Central memory CD4-positive, alpha-beta T cell (primary cell): Measurements from ENCODE around the gene MYOZ3.

Source experiments
- DNase-seq: peaks from one replicate; pipeline ENCODE4 v3.0.0; 2022

MYOZ3 gene

DNA sequence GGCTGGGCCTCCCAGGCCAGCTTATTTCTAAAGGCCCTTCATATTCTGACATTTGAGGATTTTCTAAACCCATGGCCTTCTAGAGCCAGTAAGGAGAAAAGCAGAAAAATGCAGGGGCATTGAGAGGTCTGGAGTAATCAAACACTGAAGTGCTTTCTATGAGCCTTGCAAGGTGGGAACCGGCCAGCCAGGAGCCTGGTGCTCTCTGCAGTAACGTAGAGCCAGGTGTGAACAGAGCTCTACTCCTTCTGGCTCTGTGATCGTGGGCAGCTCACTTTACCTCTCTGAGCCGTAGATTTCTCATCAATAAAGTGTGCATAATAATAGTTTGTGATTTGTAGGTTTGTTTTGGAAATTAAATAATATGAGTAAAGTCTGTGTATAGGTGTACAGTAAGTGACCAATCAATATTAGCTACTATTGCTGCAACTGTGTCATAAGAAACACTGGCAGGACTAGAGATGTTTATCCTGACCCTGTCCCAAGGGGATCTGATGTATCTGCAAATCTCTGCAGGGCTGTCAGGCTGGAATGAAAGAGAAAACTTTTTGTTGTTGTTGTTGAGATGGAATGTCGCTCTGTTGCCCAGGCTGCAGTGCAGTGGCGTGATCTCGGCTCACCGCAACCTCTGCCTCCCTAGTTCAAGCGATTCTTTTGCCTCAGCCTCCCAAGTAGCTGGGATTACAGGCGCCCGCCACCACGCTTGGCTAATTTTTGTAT is 17.9 kb upstream of the MYOZ3 start:
- DNase-seq: no peak

DNA sequence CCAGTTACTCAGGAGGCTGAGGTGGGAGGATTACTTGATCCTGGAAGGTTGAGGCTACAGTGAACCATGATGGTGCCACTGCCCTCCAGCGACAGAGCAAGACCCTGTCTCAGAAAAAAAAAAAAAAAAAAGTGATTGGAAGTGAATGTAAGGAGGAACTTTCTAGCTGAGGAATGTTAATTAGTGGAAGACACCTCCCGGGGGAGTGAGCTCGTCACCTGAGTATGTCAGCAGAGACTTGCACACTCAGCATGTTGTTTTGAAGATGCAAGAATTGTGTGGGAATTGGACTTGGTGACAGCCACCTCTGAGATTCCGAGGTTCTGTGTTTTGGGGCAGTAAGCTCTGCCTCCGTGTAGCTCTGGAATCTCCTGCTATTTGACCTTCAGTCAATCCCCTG is 17.0 kb upstream of the MYOZ3 start:
- DNase-seq: no peak

DNA sequence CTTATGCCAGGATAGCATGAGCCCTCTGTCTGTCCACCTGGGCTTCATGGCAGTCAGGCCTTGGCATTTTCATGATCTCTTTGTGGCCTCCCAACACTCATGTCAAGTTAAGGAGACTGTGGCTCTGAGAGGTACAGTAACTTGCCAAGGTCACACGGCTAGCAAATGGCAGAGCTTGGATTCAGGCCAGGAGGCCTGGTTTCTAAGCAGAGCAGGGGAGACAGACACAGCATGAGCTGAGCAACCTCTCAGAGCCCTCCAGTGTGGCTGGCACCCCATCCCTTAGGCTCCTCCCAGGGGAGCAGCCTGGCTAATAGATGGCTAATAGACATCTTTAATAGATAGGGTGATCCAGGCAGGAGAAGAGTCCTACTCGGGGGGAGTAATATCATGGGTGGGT is 16.5 kb upstream of the MYOZ3 start:
- DNase-seq: no peak

DNA sequence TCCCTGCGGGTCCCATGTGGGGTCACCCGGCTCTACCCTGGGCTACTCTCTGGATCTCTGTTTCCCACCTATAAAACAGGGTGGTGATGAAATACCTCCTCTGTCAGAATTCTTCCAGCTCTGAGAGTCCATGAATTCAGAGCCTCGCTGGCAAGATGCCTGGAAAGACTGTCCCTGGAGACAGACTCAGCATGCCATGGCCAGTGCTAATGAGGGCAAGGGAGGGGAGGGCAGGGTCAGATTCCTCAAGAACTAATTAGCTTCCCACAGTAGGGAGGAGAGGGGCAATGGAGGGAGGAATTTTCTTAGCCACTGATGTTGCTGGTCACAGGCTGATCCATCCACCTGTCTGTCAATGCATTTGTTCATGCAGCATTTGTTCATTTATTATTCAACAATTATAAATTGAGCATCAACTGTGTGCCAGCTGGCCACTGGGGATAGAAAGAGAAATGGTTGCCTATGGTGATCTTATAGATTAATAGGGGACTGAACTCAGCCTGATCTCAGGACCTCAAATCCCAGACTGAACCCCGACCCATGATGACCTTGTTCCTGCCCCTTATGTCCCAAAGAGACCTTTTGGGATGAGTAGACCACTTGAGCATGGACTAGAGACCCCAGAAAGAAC is 15.9 kb upstream of the MYOZ3 start:
- DNase-seq: no peak

- no peak for DNase-seq
Observed at GRCh38 chr5:150647275-150648251, 13.5 kb upstream of the MYOZ3 start.

GRCh38 chr5:150648294-150649107 is 12.6 kb upstream of the MYOZ3 start:
- DNase-seq: no peak

- no peak for DNase-seq
Observed at GRCh38 chr5:150649108-150650020, 11.7 kb upstream of the MYOZ3 start.

GRCh38 chr5:150650021-150651006 is 10.7 kb upstream of the MYOZ3 start:
- DNase-seq: no peak

DNA sequence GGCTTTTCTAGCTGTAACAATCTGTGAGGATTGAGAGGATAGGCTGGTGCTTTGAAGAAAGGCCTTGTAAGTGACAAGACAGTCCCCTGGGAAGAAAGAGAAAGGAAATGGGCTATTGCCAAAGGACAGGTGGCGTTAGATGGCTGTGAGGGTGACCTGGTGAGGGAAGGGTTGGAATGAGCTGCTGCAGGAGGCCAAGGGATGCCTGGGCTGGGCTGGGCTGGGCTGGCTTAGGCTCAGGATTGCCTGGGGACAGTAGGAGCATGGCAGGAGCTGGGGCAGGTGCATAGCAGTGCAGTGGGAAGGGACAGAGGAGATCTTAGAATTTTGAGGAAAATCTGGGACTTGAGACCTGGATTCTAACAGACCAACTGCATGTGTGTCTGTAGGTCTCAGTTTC is 9.7 kb upstream of the MYOZ3 start:
- no peak for DNase-seq

GRCh38 chr5:150651924-150652671 is 9.0 kb upstream of the MYOZ3 start:
- DNase-seq: no peak

DNA sequence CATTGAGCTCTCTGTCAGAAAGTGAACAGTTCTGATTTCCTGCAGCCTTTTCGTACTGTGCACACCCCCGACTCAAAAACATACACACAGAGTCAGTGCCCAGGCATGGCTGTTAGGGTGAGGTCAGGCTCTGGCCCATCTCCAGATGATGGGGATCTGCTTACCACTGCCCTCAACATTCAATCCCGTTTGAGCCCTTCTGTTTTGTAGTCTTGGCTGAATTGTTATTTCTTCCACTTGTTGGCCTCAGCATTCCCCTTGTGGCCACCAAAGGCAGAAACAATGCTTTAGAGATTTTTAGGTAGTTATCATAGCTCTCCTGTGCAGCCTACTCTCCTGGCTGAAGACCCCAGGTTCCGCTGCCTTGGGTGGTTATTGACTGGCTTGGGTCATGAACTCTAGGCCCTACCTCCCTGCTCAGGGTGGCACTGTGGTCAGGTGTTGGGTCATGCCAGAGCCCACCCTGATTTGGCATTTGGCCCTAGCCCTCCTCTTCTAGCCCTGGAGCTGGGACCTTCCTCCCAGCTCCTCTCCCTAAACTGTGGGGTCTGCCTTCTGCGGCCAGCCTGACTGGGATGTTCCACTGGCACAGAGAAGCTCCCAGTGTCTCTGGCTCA is 7.8 kb upstream of the MYOZ3 start:
- DNase-seq: no peak

GRCh38 chr5:150653762-150654556 is 7.1 kb upstream of the MYOZ3 start:
- DNase-seq: no peak

GRCh38 chr5:150655221-150655620 is 5.8 kb upstream of the MYOZ3 start:
- DNase-seq: no peak

DNA sequence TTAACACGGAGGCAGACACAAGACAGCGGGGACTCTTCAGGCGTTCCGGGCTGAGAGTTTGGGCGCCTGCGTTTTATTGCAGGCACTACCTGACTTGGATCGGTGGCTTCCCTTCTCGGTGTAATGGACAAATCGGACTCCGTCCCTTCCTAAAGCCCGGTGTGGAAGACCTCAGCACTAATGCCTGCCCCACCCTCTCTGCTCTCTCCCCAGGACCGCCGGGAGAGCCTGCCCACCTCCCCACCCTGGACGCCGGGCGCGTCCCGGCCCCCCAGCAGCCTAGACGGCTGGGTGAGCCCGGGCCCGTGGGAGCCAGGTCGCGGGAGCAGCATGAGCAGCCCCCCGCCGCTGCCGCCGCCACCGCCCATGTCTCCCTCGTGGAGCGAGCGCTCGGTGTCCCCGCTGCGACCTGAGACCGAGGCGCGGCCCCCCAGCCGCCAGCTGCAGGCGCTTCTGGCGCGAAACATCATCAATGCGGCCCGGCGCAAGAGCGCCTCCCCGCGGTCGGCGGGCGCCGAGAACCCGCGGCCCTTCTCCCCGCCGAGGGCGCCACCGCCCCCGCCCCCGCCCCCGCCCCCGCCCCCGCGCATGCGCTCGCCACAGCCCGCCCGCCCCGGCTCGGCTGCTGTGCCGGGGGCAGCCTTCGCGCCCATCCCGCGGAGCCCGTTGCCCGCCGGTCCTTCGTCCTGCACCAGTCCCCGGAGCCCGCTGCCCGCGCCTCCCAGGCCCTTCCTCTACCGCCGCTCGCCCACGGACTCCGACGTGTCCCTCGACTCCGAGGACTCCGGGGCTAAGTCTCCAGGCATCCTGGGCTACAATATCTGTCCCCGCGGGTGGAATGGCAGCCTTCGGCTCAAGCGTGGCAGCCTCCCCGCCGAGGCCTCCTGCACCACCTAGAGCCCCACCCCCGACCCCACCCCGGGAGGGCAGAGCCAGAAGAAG is 4.6 kb upstream of the MYOZ3 start:
- peak; percentile 80 for DNase-seq

- no peak for DNase-seq
Observed at GRCh38 chr5:150658121-150658520, 2.9 kb upstream of the MYOZ3 start.

DNA sequence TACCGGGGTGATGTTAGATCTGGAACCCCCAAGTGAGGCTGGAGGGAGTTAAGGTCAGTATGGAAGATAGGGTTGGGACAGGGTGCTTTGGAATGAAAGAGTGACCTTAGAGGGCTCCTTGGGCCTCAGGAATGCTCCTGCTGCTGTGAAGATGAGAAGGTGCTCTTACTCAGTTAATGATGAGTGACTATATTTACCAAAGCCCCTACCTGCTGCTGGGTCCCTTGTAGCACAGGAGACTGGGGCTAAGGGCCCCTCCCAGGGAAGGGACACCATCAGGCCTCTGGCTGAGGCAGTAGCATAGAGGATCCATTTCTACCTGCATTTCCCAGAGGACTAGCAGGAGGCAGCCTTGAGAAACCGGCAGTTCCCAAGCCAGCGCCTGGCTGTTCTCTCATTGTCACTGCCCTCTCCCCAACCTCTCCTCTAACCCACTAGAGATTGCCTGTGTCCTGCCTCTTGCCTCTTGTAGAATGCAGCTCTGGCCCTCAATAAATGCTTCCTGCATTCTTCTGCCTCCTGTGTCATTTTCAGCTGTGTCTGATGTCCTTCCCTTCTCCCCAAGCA is 2.3 kb upstream of the MYOZ3 start:
- no peak for DNase-seq
